Duodenal mucosa (tissue), 2 donors: ENCODE measurements around the gene KCNMB2.

Experiments used
- H3K27ac ChIP-seq: one replicate; pipeline ENCODE4 v1.7.0; 2013; ENCODE audit warnings: low read depth, low read length
- H3K27me3 ChIP-seq, 2 donors: one replicate each; pipeline ENCODE4 v1.7.0; 2013; ENCODE audit warnings: low read length in 2 of 2, control low read depth in 1 of 2; ENCODE audit not compliant: insufficient read depth in 2 of 2, control insufficient read depth in 1 of 2
- H3K36me3 ChIP-seq, 2 donors: one replicate each; pipeline ENCODE4 v1.7.0; 2013; ENCODE audit warnings: low read length in 2 of 2, control low read depth in 1 of 2; ENCODE audit not compliant: insufficient read depth in 2 of 2, control insufficient read depth in 1 of 2
- H3K4me1 ChIP-seq, 2 donors: one replicate each; pipeline ENCODE4 v1.7.0; 2013; ENCODE audit warnings: low read length in 2 of 2, control low read depth in 1 of 2; ENCODE audit not compliant: insufficient read depth in 2 of 2, control insufficient read depth in 1 of 2
- H3K4me3 ChIP-seq, 2 donors: one replicate each; pipeline ENCODE4 v1.7.0; 2013; ENCODE audit warnings: low read length in 2 of 2, low read depth in 1 of 2
- H3K9ac ChIP-seq, 2 donors: one replicate each; pipeline ENCODE4 v1.7.0; 2013; ENCODE audit warnings: low read length in 2 of 2, low read depth in 1 of 2
- H3K9me3 ChIP-seq, 2 donors: one replicate each; pipeline ENCODE4 v1.7.0; 2013; ENCODE audit warnings: low read length in 2 of 2, control low read depth in 1 of 2; ENCODE audit not compliant: control insufficient read depth in 1 of 2

KCNMB2 gene

GRCh38 chr3:178518660-178519396 lies 17.4 kb upstream of the KCNMB2 start:
- no peak overlapping the region for H3K9ac ChIP-seq
- peaks cover 0 to 6% of the 10 kb centered on the region in 2 donors for H3K4me1 ChIP-seq
- H3K36me3 ChIP-seq: no peaks in the 10 kb centered on the region
- no peaks in the 10 kb centered on the region for H3K9me3 ChIP-seq
- H3K27me3 ChIP-seq: no peaks in the 10 kb centered on the region
- H3K27ac ChIP-seq: no peak overlapping the region
- peak overlapping the region in 1 of 2 donors; percentile 23 for H3K4me3 ChIP-seq

DNA sequence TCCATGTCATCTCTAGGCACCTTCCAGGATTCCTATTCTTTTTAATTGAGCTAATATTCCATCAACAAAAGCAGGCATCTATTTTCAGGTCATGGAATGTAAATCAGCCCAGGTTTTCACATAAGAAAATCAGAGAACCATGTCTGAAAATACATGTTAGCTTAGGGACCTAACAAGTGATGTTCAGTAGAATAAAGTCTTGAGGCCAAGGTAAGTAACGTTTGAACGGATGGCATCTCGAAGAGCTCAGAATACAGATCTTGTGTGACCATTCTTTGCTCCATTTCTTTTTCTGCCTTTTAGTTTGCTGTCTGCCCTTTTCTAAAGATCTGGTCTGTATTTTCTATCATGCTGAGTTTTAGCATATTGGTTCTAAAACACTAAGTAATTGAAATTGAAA lies 16.5 kb upstream of the KCNMB2 start:
- no peak overlapping the region for H3K27ac ChIP-seq
- no peak overlapping the region for H3K9ac ChIP-seq
- H3K4me1 ChIP-seq: peaks cover 0 to 6% of the 10 kb centered on the region in 2 donors
- no peaks in the 10 kb centered on the region for H3K9me3 ChIP-seq
- H3K4me3 ChIP-seq: no peak overlapping the region
- H3K27me3 ChIP-seq: no peaks in the 10 kb centered on the region
- no peaks in the 10 kb centered on the region for H3K36me3 ChIP-seq

DNA sequence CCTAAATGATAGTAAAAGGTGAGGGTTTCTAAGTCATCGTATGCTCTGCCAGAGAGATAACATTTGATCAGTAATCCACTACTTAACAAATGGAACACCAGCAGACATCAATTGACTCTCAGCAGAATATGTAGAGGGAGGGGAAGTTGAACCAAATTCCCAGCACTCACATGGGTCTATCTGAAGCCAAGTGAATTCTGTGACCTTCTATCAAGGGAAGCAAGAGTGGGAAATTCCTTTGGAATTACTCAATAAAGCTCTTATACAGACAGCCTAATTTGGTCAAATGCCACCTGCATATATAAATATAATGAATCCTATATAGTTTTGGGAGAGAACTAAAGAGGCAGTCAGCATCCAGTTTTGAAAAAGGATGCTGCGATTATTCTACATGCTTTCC lies 15.8 kb upstream of the KCNMB2 start:
- H3K27me3 ChIP-seq: no peaks in the 10 kb centered on the region
- no peaks in the 10 kb centered on the region for H3K9me3 ChIP-seq
- no peak overlapping the region for H3K9ac ChIP-seq
- no peaks in the 10 kb centered on the region for H3K36me3 ChIP-seq
- H3K27ac ChIP-seq: no peak overlapping the region
- no peak overlapping the region for H3K4me3 ChIP-seq
- H3K4me1 ChIP-seq: peaks cover 0 to 6% of the 10 kb centered on the region in 2 donors

- no peak overlapping the region for H3K9ac ChIP-seq
- H3K27ac ChIP-seq: no peak overlapping the region
- H3K4me3 ChIP-seq: no peak overlapping the region
- H3K27me3 ChIP-seq: no peaks in the 10 kb centered on the region
- H3K9me3 ChIP-seq: no peaks in the 10 kb centered on the region
- H3K36me3 ChIP-seq: no peaks in the 10 kb centered on the region
- H3K4me1 ChIP-seq: peaks cover 0 to 6% of the 10 kb centered on the region in 2 donors
Measured at GRCh38 chr3:178522200-178523052, 13.8 kb upstream of the KCNMB2 start.

- H3K4me3 ChIP-seq: no peak overlapping the region
- no peak overlapping the region for H3K27ac ChIP-seq
- no peaks in the 10 kb centered on the region for H3K4me1 ChIP-seq
- no peaks in the 10 kb centered on the region for H3K36me3 ChIP-seq
- H3K9me3 ChIP-seq: no peaks in the 10 kb centered on the region
- H3K9ac ChIP-seq: no peak overlapping the region
- no peaks in the 10 kb centered on the region for H3K27me3 ChIP-seq
Measured at GRCh38 chr3:178525251-178525650, 11.0 kb upstream of the KCNMB2 start.

GRCh38 chr3:178526291-178526690 lies 9.9 kb upstream of the KCNMB2 start:
- no peaks in the 10 kb centered on the region for H3K4me1 ChIP-seq
- H3K27me3 ChIP-seq: no peaks in the 10 kb centered on the region
- H3K4me3 ChIP-seq: no peak overlapping the region
- no peaks in the 10 kb centered on the region for H3K9me3 ChIP-seq
- H3K27ac ChIP-seq: no peak overlapping the region
- no peaks in the 10 kb centered on the region for H3K36me3 ChIP-seq
- no peak overlapping the region for H3K9ac ChIP-seq

- Histone ChIP-seq H3K27me3 (no peaks in the 10 kb centered on the region), H3K4me1 (no peaks in the 10 kb centered on the region), H3K27ac (no peak overlapping the region), H3K36me3 (no peaks in the 10 kb centered on the region), H3K9ac (no peak overlapping the region), H3K9me3 (no peaks in the 10 kb centered on the region), H3K4me3 (no peak overlapping the region)
Measured at GRCh38 chr3:178527981-178528380, 8.3 kb upstream of the KCNMB2 start.

GRCh38 chr3:178529606-178530225 lies 6.5 kb upstream of the KCNMB2 start:
- no peaks in the 10 kb centered on the region for H3K9me3 ChIP-seq
- H3K27me3 ChIP-seq: no peaks in the 10 kb centered on the region
- no peaks in the 10 kb centered on the region for H3K36me3 ChIP-seq
- no peaks in the 10 kb centered on the region for H3K4me1 ChIP-seq
- no peak overlapping the region for H3K9ac ChIP-seq
- no peak overlapping the region for H3K27ac ChIP-seq
- no peak overlapping the region for H3K4me3 ChIP-seq

DNA sequence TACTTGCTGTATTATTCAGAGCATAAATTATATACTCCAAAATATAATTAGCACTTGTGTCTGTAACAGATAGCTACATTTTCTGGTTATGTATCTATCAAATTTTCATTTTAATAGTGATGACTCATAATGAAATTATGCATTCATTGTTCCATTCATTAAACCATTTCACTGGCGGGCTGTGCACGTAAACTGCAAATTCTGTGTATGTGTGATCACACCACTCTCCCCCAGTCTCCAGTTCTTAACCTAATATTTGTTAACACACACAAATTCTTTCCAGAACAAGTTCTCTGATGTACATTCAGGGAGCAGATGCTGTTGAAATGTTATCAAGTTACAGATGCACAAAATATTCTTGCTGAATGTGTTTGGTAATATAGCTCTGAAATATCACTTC lies 3.8 kb upstream of the KCNMB2 start:
- no peak overlapping the region for H3K4me3 ChIP-seq
- no peaks in the 10 kb centered on the region for H3K36me3 ChIP-seq
- no peaks in the 10 kb centered on the region for H3K27me3 ChIP-seq
- no peaks in the 10 kb centered on the region for H3K9me3 ChIP-seq
- H3K9ac ChIP-seq: no peak overlapping the region
- no peak overlapping the region for H3K27ac ChIP-seq
- peaks cover 5 to 10% of the 10 kb centered on the region in 2 donors for H3K4me1 ChIP-seq

- Histone ChIP-seq H3K4me1 (peaks cover 5 to 16% of the 10 kb centered on the region in 2 donors), H3K4me3 (peak overlapping the region; percentile 70 to 71), H3K36me3 (no peaks in the 10 kb centered on the region), H3K27ac (no peak overlapping the region), H3K27me3 (no peaks in the 10 kb centered on the region), H3K9ac (peak overlapping the region; percentile 32 to 33), H3K9me3 (no peaks in the 10 kb centered on the region)
Measured at GRCh38 chr3:178537122-178537705, 978 bp downstream of the KCNMB2 start.
